ENCODE measurements around the gene MCRIP1. TPM values are rescaled to one million over a fixed set of nuclear protein-coding genes. Genes with fewer than 3 reads are reported as not detected.
A peak's percentile ranks its signal among the peaks of the same experiment; 100 is the strongest.

MCRIP1 gene
- total and polyA plus RNA-seq, 9 of the 15 experiments (the other 6 are each of a cell fraction or from before 2014, with no cell fraction given): 0.39 to 35.8 (median 9.7) TPM

DNA sequence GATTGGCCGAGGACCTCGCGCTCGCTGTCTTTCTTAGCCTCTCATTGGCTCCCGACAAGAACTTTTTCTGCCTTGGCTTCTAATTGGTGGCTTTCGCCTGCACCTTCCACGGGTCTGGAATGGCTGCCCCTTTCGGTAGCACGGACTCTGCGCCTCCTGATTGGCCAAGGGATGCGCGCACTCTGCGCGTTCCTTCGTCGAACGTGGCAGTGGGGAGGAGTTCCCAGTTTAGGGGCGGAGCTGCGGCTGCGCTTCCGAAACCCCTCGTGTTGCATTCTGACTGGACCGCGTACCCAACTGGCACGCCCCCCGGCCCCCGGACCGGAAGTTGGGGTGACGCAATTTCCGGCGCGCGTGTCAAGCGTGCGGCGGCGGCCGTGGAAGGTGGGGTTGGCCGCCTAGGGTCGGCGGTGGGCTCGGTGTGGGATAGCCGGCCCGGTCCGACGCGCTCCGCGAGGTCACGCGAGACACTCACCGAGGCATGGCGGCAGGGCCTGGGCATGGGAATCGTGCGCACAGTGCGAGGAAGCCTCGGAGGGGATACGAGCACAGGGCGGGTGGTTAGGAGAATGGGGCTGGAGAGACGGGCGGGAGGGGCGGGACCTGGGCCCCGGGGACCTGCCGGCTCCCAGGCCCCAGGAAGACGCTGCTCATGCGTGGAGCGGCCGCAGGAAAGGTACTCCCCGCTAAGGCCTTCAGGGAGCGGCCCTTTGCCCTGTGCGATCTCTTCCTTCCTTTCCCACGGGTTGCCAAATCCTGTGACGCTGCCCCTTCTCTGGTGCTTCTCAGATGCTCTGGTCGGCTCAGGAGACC is 27.9 kb upstream of the MCRIP1 start (continued):
- TF ChIP-seq, protein P1, sequence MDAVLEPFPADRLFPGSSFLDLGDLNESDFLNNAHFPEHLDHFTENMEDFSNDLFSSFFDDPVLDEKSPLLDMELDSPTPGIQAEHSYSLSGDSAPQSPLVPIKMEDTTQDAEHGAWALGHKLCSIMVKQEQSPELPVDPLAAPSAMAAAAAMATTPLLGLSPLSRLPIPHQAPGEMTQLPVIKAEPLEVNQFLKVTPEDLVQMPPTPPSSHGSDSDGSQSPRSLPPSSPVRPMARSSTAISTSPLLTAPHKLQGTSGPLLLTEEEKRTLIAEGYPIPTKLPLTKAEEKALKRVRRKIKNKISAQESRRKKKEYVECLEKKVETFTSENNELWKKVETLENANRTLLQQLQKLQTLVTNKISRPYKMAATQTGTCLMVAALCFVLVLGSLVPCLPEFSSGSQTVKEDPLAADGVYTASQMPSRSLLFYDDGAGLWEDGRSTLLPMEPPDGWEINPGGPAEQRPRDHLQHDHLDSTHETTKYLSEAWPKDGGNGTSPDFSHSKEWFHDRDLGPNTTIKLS (IDR thresholded peaks at IDR 0.05; ENCODE audit: borderline replicate concordance, low read depth): peak; percentile 100
- TF ChIP-seq ZNF778 (CRISPR knock-in tag; IDR thresholded peaks at IDR 0.05) (no peak), FOS (IDR thresholded peaks at IDR 0.05; ENCODE audit: extremely low read depth, insufficient read length) (peak; percentile 99), KAT7 (CRISPR knock-in tag; IDR thresholded peaks at IDR 0.05; ENCODE audit: borderline replicate concordance) (peak; percentile 90; the same call in 1 of the 2 replicates), YY1 (IDR thresholded peaks at IDR 0.05; ENCODE audit: borderline replicate concordance in 1 of 3, control insufficient read depth in 1 of 3, extremely low read depth in 1 of 3, insufficient read depth in 3 of 3, insufficient read length in 1 of 3, insufficient replicate concordance in 2 of 3, low read depth in 1 of 3, low read length in 2 of 3) (peak; percentile 5 to 82 (median 60)), CAMTA2 (CRISPR knock-in tag; conservative IDR thresholded peaks at IDR 0.05) (no peak), SREBF1 (IDR thresholded peaks at IDR 0.05; ENCODE audit: borderline replicate concordance, low read depth, low read length) (0 out of 2 replicates have a peak, but pooled peaks have one; percentile 25), ZC3H4 (CRISPR knock-in tag; IDR thresholded peaks at IDR 0.05; ENCODE audit: borderline replicate concordance) (peak; percentile 91), PPARD (CRISPR knock-in tag; IDR thresholded peaks at IDR 0.05) (peak; percentile 68; the same call in 1 of the 2 replicates)
- TF ChIP-seq, protein P2, sequence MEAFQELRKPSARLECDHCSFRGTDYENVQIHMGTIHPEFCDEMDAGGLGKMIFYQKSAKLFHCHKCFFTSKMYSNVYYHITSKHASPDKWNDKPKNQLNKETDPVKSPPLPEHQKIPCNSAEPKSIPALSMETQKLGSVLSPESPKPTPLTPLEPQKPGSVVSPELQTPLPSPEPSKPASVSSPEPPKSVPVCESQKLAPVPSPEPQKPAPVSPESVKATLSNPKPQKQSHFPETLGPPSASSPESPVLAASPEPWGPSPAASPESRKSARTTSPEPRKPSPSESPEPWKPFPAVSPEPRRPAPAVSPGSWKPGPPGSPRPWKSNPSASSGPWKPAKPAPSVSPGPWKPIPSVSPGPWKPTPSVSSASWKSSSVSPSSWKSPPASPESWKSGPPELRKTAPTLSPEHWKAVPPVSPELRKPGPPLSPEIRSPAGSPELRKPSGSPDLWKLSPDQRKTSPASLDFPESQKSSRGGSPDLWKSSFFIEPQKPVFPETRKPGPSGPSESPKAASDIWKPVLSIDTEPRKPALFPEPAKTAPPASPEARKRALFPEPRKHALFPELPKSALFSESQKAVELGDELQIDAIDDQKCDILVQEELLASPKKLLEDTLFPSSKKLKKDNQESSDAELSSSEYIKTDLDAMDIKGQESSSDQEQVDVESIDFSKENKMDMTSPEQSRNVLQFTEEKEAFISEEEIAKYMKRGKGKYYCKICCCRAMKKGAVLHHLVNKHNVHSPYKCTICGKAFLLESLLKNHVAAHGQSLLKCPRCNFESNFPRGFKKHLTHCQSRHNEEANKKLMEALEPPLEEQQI (IDR thresholded peaks at IDR 0.05): no peak
- TF ChIP-seq, protein P3, sequence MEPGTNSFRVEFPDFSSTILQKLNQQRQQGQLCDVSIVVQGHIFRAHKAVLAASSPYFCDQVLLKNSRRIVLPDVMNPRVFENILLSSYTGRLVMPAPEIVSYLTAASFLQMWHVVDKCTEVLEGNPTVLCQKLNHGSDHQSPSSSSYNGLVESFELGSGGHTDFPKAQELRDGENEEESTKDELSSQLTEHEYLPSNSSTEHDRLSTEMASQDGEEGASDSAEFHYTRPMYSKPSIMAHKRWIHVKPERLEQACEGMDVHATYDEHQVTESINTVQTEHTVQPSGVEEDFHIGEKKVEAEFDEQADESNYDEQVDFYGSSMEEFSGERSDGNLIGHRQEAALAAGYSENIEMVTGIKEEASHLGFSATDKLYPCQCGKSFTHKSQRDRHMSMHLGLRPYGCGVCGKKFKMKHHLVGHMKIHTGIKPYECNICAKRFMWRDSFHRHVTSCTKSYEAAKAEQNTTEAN (CRISPR knock-in tag; IDR thresholded peaks at IDR 0.05): no peak
- TF ChIP-seq, protein P4, sequence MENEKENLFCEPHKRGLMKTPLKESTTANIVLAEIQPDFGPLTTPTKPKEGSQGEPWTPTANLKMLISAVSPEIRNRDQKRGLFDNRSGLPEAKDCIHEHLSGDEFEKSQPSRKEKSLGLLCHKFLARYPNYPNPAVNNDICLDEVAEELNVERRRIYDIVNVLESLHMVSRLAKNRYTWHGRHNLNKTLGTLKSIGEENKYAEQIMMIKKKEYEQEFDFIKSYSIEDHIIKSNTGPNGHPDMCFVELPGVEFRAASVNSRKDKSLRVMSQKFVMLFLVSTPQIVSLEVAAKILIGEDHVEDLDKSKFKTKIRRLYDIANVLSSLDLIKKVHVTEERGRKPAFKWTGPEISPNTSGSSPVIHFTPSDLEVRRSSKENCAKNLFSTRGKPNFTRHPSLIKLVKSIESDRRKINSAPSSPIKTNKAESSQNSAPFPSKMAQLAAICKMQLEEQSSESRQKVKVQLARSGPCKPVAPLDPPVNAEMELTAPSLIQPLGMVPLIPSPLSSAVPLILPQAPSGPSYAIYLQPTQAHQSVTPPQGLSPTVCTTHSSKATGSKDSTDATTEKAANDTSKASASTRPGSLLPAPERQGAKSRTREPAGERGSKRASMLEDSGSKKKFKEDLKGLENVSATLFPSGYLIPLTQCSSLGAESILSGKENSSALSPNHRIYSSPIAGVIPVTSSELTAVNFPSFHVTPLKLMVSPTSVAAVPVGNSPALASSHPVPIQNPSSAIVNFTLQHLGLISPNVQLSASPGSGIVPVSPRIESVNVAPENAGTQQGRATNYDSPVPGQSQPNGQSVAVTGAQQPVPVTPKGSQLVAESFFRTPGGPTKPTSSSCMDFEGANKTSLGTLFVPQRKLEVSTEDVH (IDR thresholded peaks at IDR 0.05; ENCODE audit: low read depth, partially characterized antibody): peak; percentile 89
- TF ChIP-seq, protein P5, sequence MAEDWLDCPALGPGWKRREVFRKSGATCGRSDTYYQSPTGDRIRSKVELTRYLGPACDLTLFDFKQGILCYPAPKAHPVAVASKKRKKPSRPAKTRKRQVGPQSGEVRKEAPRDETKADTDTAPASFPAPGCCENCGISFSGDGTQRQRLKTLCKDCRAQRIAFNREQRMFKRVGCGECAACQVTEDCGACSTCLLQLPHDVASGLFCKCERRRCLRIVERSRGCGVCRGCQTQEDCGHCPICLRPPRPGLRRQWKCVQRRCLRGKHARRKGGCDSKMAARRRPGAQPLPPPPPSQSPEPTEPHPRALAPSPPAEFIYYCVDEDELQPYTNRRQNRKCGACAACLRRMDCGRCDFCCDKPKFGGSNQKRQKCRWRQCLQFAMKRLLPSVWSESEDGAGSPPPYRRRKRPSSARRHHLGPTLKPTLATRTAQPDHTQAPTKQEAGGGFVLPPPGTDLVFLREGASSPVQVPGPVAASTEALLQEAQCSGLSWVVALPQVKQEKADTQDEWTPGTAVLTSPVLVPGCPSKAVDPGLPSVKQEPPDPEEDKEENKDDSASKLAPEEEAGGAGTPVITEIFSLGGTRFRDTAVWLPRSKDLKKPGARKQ (CRISPR knock-in tag; IDR thresholded peaks at IDR 0.05): no peak

Data from K562 (cell line).